Renal pelvis (tissue), 4 donors: Measurements from ENCODE around the gene CYP19A1. TPM values are rescaled to one million over a fixed set of nuclear protein-coding genes. Genes with fewer than 3 reads are reported as not detected.
"Not testable (repeated sequence)": the region's sequence is repeated elsewhere in the genome, so short reads cannot be mapped to it uniquely, and the experiment has no call there.

Source experiments
- DNase-seq: peaks from one replicate; pipeline ENCODE4 v3.0.0-alpha.2; 2013
- polyA plus RNA-seq, 3 donors: library from polyadenylated mRNA; unstranded; fragments of 120-200 nt; gene quantifications; one replicate each; pipeline ENCODE4 v1.2.1, GENCODE V29; 2013; ENCODE audit not compliant: insufficient read length in 3 of 3

The CYP19A1 gene
- polyA plus RNA-seq, 3 donors, result not detected

- no peak for DNase-seq
These were observed 126.2 kb downstream of the CYP19A1 start for GRCh38 chr15:51212239-51212638.

- DNase-seq, result no peak
These were observed 133.1 kb downstream of the CYP19A1 start for GRCh38 chr15:51205050-51205975.

- no peak for DNase-seq
These were observed 134.6 kb downstream of the CYP19A1 start for GRCh38 chr15:51203797-51204196.

- no peak for DNase-seq
These were observed 135.6 kb downstream of the CYP19A1 start for GRCh38 chr15:51202783-51203182.

- no peak for DNase-seq
These were observed 136.8 kb downstream of the CYP19A1 start for GRCh38 chr15:51201581-51201980.

- DNase-seq, result no peak
These were observed 137.6 kb downstream of the CYP19A1 start for GRCh38 chr15:51200792-51201191.

GRCh38 chr15:51199541-51199940, 138.9 kb downstream of the CYP19A1 start:
- DNase-seq, result no peak

GRCh38 chr15:51198701-51199232, 139.6 kb downstream of the CYP19A1 start:
- no peak for DNase-seq

GRCh38 chr15:51195459-51195858, 142.9 kb downstream of the CYP19A1 start:
- DNase-seq, result no peak

- DNase-seq, result no peak
These were observed 144.4 kb downstream of the CYP19A1 start for GRCh38 chr15:51193979-51194378.

- DNase-seq, result no peak
These were observed 144.9 kb downstream of the CYP19A1 start for GRCh38 chr15:51193526-51193925.

- DNase-seq, result peak; percentile 83
These were observed 145.7 kb downstream of the CYP19A1 start for GRCh38 chr15:51192521-51193280.

- DNase-seq, result no peak
These were observed 146.6 kb downstream of the CYP19A1 start for GRCh38 chr15:51191766-51192165.

- no peak for DNase-seq
These were observed 147.2 kb downstream of the CYP19A1 start for GRCh38 chr15:51191072-51191670.

- DNase-seq, result no peak
These were observed 147.8 kb downstream of the CYP19A1 start for GRCh38 chr15:51190424-51191068.

- no peak for DNase-seq
These were observed 148.6 kb downstream of the CYP19A1 start for GRCh38 chr15:51189669-51190385.

GRCh38 chr15:51188791-51189190, 149.6 kb downstream of the CYP19A1 start:
- not testable (repeated sequence) for DNase-seq

GRCh38 chr15:51186891-51187290, 151.5 kb downstream of the CYP19A1 start:
- DNase-seq, result no peak

GRCh38 chr15:51186181-51186705, 152.2 kb downstream of the CYP19A1 start:
- DNase-seq, result no peak
